ENCODE results near the gene SLC4A7.
"Not testable (repeated sequence)": the region's sequence is repeated elsewhere in the genome, so short reads cannot be mapped to it uniquely, and the experiment has no call there.

The SLC4A7 gene

GRCh38 chr3:27426926-27427325 lies 57.3 kb downstream of the SLC4A7 start:
- no peak for DNase-seq

- DNase-seq, result no peak
Measured at GRCh38 chr3:27425896-27426565, 58.2 kb downstream of the SLC4A7 start.

- not testable (repeated sequence) for DNase-seq
Measured at GRCh38 chr3:27424812-27425521, 59.2 kb downstream of the SLC4A7 start.

GRCh38 chr3:27423463-27423862 lies 60.7 kb downstream of the SLC4A7 start:
- DNase-seq, result no peak

- no peak for DNase-seq
Measured at GRCh38 chr3:27422617-27423016, 61.6 kb downstream of the SLC4A7 start.

GRCh38 chr3:27415202-27415601 lies 69.0 kb downstream of the SLC4A7 start:
- DNase-seq, result no peak

GRCh38 chr3:27392950-27393679 lies 91.1 kb downstream of the SLC4A7 start:
- DNase-seq, result no peak

GRCh38 chr3:27392414-27392813 lies 91.8 kb downstream of the SLC4A7 start:
- not testable (repeated sequence) for DNase-seq

- no peak for DNase-seq
Measured at GRCh38 chr3:27391796-27392195, 92.4 kb downstream of the SLC4A7 start.

- no peak for DNase-seq
Measured at GRCh38 chr3:27387625-27388024, 96.6 kb downstream of the SLC4A7 start.

- DNase-seq, result no peak
Measured at GRCh38 chr3:27385504-27385903, 98.7 kb downstream of the SLC4A7 start.

GRCh38 chr3:27384191-27384590 lies 100.0 kb downstream of the SLC4A7 start:
- no peak for DNase-seq

GRCh38 chr3:27380433-27381357 lies 103.5 kb downstream of the SLC4A7 start:
- DNase-seq, result no peak

- DNase-seq, result no peak
Measured at GRCh38 chr3:27378331-27378730, 105.9 kb downstream of the SLC4A7 start.

GRCh38 chr3:27376109-27376772 lies 107.9 kb downstream of the SLC4A7 start:
- no peak for DNase-seq

GRCh38 chr3:27368831-27369607 lies 115.2 kb downstream of the SLC4A7 start, which contains the start of gene NEK10:
NEK10 (minus strand) TSS chr3:27369383; CDS start chr3:27352882, 16,501 bp downstream.
- peak; percentile 92 for DNase-seq

GRCh38 chr3:27366062-27366591 lies 118.1 kb downstream of the SLC4A7 start:
- DNase-seq, result no peak

GRCh38 chr3:27360113-27361078 lies 123.8 kb downstream of the SLC4A7 start:
- DNase-seq, result no peak

- no peak for DNase-seq
Measured at GRCh38 chr3:27358372-27358771, 125.8 kb downstream of the SLC4A7 start.

Measured in central memory CD4-positive, alpha-beta T cell (primary cell).